Measurements from ENCODE around the gene ROR1. TPM values are rescaled to one million over a fixed set of nuclear protein-coding genes. Genes with fewer than 3 reads are reported as not detected.
A peak's percentile ranks its signal among the peaks of the same experiment; 100 is the strongest.
"Not testable (repeated sequence)": the region's sequence is repeated elsewhere in the genome, so short reads cannot be mapped to it uniquely, and the experiment has no call there.

The ROR1 gene
- total RNA-seq, 1 donor from 2014 or later: 81.4 TPM

DNA sequence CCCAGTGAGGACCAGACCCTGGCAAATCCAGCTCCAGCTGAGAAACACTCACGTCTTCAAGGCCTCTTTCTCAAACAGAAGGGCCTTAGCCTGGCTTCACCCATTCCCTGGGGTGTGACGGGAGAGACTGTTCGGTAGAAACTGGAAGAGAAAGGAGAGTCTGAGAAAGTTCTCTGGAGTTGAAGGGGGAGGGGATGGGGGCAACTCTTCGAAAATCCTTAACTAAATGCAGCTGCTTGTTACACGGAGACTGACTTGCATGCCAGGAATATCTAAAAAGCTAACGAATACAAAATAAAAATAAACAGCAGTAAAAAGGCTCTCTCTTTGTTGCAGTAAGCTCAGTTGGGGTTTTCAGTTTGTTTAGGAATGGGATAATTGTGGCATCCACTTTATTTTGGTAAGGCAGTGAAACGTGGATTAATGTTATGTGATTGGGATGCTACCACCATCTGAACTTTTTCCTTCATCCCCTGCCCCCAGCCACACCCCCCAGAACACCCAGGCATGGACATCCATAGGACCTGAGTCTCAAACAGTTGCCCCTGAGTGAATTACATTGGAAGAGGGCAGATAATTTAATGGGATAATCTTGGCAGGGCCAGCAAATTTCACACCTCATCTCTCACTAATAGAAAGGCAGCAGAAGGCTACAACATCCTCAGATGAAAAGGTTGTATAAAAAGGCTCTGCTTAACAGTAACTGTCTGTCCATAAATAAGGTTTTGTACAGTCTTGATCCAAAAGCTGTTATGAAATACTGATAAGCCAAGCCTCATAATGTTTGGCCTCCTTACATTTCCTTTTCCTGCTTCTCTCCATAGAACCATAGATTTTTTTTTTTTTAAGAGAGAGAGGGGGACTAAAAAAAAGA lies 5.8 kb downstream of the ROR1 start:
- TF ChIP-seq, protein P1, sequence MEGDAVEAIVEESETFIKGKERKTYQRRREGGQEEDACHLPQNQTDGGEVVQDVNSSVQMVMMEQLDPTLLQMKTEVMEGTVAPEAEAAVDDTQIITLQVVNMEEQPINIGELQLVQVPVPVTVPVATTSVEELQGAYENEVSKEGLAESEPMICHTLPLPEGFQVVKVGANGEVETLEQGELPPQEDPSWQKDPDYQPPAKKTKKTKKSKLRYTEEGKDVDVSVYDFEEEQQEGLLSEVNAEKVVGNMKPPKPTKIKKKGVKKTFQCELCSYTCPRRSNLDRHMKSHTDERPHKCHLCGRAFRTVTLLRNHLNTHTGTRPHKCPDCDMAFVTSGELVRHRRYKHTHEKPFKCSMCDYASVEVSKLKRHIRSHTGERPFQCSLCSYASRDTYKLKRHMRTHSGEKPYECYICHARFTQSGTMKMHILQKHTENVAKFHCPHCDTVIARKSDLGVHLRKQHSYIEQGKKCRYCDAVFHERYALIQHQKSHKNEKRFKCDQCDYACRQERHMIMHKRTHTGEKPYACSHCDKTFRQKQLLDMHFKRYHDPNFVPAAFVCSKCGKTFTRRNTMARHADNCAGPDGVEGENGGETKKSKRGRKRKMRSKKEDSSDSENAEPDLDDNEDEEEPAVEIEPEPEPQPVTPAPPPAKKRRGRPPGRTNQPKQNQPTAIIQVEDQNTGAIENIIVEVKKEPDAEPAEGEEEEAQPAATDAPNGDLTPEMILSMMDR (IDR thresholded peaks at IDR 0.05; ENCODE audit: unreplicated experiment): no peak
- peaks cover 71% of the 10 kb centered on the region for H3K4me1 Mint-ChIP-seq
- no peak for DNase-seq (ENCODE audit: low spot score in 2 of 2, unreplicated experiment in 2 of 2)
- H3K36me3 Mint-ChIP-seq: no peaks in the 10 kb centered on the region
- H3K9me3 Mint-ChIP-seq: no peaks in the 10 kb centered on the region
- no peaks in the 10 kb centered on the region for H3K27me3 Mint-ChIP-seq (ENCODE audit: low read depth)
- H3K27ac Mint-ChIP-seq: peak overlapping the region; percentile 89
- H3K4me3 Mint-ChIP-seq: no peak overlapping the region

DNA sequence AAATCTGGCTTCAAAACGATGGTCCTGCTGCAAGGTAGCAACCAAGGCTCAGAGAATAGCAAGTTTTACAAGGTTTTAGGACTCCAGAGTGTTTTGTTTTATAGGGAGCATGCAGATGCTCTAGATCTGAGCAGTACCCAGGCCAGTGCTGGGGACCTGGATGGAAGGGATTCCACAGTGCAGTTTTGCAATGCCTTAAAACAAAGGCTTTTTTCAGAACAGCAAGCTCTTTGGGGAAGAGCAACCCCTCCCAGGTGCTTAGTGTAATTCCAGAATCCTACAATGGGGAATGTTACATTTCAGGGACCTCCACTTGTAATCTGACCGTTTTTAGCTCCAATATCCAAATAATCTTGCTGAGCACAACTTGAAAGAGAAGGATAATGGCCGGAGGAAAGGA lies 6.7 kb downstream of the ROR1 start:
- TF ChIP-seq, protein P1 (IDR thresholded peaks at IDR 0.05; ENCODE audit: unreplicated experiment): no peak
- no peaks in the 10 kb centered on the region for H3K9me3 Mint-ChIP-seq

DNA sequence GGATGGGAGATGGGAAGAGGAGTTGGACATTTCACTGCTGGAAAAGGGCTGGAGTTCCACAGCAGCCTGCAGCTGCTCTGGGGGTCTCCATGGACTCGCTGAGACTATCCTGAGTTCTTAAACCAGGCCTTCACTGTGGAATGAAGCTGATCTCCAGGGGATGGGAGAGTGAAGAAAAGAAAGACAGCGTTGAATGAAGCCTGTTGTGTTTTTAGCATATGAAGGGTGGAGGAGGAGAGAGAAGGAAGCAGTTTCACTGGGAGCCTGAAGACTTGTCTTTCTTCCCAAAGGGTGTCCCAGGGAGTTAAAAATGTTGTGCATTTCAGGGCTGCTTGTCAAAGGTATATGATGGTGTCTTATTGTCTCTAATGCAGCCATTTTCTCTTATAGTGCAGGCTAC lies 9.2 kb downstream of the ROR1 start:
- DNase-seq (ENCODE audit: low spot score in 2 of 2, unreplicated experiment in 2 of 2): no peak
- Mint-ChIP-seq H3K4me3 (no peak overlapping the region), H3K27ac (no peak overlapping the region), H3K4me1 (peaks cover 51% of the 10 kb centered on the region), H3K9me3 (no peaks in the 10 kb centered on the region), H3K36me3 (no peaks in the 10 kb centered on the region), H3K27me3 (ENCODE audit: low read depth) (no peaks in the 10 kb centered on the region)
- TF ChIP-seq, protein P1 (IDR thresholded peaks at IDR 0.05; ENCODE audit: unreplicated experiment): no peak

More for the DNA sequence above, 6.7 kb downstream of the ROR1 start:
- DNase-seq (ENCODE audit: low spot score in 2 of 2, unreplicated experiment in 2 of 2): no peak
- no peak overlapping the region for H3K27ac Mint-ChIP-seq
- H3K36me3 Mint-ChIP-seq: no peaks in the 10 kb centered on the region
- H3K4me1 Mint-ChIP-seq: peaks cover 70% of the 10 kb centered on the region
- H3K4me3 Mint-ChIP-seq: no peak overlapping the region
- no peaks in the 10 kb centered on the region for H3K27me3 Mint-ChIP-seq (ENCODE audit: low read depth)

DNA sequence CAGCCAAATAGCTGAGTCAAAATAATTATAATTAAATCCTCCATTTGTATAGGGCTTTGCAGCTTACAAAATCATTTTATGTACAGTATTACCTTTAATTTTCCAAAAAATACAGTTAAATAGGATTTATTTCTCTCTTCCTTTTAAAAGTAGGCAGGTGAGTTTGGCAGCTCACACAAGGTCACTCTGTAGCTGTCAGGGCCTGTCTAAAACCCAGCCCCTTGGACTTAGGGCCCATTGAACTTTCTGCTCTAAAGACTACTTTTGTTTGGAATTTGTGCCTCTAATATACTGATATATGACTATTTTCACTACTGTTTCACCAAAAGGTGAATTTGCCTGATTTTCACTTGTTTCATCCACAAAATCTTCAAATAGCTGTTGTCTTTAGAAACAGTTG lies 10.3 kb downstream of the ROR1 start:
- H3K27ac Mint-ChIP-seq: peak overlapping the region; percentile 43
- DNase-seq (ENCODE audit: low spot score in 2 of 2, unreplicated experiment in 2 of 2): no peak
- peaks cover 48% of the 10 kb centered on the region for H3K4me1 Mint-ChIP-seq
- H3K9me3 Mint-ChIP-seq: no peaks in the 10 kb centered on the region
- H3K4me3 Mint-ChIP-seq: no peak overlapping the region
- H3K36me3 Mint-ChIP-seq: no peaks in the 10 kb centered on the region
- no peaks in the 10 kb centered on the region for H3K27me3 Mint-ChIP-seq (ENCODE audit: low read depth)
- TF ChIP-seq, protein P1 (IDR thresholded peaks at IDR 0.05; ENCODE audit: unreplicated experiment): no peak

DNA sequence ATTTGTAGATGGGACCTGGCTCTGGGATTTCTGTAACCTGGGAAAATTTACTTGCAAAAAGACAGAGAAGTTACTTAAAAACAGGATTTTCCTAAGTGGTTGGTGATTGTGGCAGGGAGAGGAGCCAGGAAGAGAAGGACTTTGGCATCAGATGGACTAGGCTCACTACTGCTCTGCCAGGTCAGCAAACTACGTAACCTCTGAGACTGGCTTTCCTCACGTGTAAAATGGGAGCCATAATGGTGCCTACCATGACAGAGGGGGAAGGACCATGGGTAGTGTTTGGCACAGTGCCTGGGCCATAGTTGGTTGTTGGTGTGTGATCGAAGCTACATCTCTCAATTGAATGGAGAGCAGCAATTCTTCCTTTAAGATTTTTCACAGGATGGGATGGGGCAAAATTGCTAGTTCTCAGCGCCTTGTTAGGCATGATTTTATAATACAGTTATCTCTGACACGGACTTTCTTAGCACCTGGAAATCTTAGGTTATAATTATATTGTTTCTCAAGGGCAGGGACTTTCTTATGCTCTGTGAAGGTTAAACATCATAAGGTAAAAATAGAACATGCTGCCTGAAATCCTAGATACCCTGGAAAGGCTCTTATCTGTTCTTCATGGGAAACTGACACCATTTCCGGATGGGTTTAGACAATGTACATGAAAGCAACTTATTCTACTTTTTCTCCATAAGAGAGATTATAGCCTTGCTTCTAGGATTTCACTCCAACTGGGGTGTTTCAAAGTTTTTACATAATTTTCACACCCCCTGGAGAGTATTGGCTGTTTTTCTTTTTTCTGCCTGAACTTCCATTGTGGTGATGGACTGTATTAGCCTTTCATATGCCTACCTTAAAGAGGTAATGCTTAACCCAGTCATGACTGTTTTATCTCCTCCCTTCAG lies 10.9 kb downstream of the ROR1 start:
- TF ChIP-seq, protein P1 (IDR thresholded peaks at IDR 0.05; ENCODE audit: unreplicated experiment): no peak
- peak overlapping the region; percentile 43 for H3K27ac Mint-ChIP-seq
- peaks cover 45% of the 10 kb centered on the region for H3K4me1 Mint-ChIP-seq
- no peaks in the 10 kb centered on the region for H3K9me3 Mint-ChIP-seq
- DNase-seq (ENCODE audit: low spot score in 2 of 2, unreplicated experiment in 2 of 2): no peak
- H3K36me3 Mint-ChIP-seq: peaks cover 2% of the 10 kb centered on the region
- no peaks in the 10 kb centered on the region for H3K27me3 Mint-ChIP-seq (ENCODE audit: low read depth)
- H3K4me3 Mint-ChIP-seq: no peak overlapping the region

DNA sequence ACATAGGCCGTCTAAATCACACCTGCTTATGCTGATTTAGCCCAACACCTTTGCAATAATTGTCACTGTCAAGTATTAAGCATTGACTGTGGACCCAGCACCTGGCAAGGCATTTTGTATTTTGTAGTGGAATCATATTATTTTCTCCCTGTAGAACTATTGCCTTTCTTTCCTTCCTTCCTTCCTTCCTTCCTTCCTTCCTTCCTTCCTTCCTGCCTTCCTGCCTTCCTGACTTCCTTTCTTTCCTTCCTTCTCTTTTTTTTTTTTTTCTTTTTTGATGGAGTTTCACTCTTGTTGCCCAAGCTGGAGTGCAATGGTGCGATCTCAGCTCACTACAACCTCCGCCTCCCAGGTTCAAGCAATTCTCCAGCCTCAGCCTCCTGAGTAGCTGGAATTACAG lies 13.5 kb downstream of the ROR1 start:
- H3K4me3 Mint-ChIP-seq; DNase-seq (ENCODE audit: low spot score in 2 of 2, unreplicated experiment in 2 of 2); H3K36me3 Mint-ChIP-seq; H3K27me3 Mint-ChIP-seq (ENCODE audit: low read depth); H3K27ac Mint-ChIP-seq; H3K9me3 Mint-ChIP-seq: not testable (repeated sequence)
- H3K4me1 Mint-ChIP-seq: peaks cover 34% of the 10 kb centered on the region

All from mesothelial cell of epicardium (in vitro differentiated cells).